ENCODE measurements around the gene ATP4B.

The ATP4B gene

DNA sequence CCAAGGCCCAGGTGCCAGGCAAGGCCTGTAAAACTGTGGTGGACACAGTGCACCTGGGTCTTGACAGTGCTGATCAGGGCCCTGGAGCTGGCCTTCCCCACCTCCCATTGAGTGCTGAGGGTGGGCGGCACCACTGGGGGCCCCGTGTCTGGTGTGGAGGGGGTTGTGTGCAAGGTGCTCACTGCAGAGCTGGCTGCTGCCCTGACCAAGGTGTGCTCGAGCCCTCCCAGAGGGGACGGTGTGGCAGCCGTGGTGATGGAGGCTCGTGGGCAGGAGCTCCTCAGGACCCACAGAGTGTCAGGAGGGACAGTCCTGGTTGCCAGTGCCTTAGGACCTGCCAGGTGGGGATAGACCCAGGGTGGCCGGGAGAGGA, 23.0 kb downstream of the ATP4B start:
- H3K36me3 ChIP-seq (replicated peaks; ENCODE audit: insufficient read depth, low read length), result peaks cover 37% of the 10 kb centered on the region
- H2AFZ ChIP-seq (ENCODE audit: low read length), result no peak overlapping the region
- no peaks in the 10 kb centered on the region for H3F3A ChIP-seq (ENCODE audit: insufficient read depth, low read length)
- H3K79me2 ChIP-seq (ENCODE audit: low read length), result peaks cover 41% of the 10 kb centered on the region
- TF ChIP-seq EZH2phosphoT487 (IDR thresholded peaks at IDR 0.05; ENCODE audit: low read length), result no peak
- TF ChIP-seq, protein P1, sequence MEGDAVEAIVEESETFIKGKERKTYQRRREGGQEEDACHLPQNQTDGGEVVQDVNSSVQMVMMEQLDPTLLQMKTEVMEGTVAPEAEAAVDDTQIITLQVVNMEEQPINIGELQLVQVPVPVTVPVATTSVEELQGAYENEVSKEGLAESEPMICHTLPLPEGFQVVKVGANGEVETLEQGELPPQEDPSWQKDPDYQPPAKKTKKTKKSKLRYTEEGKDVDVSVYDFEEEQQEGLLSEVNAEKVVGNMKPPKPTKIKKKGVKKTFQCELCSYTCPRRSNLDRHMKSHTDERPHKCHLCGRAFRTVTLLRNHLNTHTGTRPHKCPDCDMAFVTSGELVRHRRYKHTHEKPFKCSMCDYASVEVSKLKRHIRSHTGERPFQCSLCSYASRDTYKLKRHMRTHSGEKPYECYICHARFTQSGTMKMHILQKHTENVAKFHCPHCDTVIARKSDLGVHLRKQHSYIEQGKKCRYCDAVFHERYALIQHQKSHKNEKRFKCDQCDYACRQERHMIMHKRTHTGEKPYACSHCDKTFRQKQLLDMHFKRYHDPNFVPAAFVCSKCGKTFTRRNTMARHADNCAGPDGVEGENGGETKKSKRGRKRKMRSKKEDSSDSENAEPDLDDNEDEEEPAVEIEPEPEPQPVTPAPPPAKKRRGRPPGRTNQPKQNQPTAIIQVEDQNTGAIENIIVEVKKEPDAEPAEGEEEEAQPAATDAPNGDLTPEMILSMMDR (IDR thresholded peaks at IDR 0.05; ENCODE audit: low read length), result no peak
- no peak for TF ChIP-seq EZH2 (optimal IDR thresholded peaks at IDR 0.05; ENCODE audit: low read depth, low read length)
- no peaks in the 10 kb centered on the region for H3K4me1 ChIP-seq (ENCODE audit: low read length)
- H3K4me3 ChIP-seq (ENCODE audit: low read length), result no peak overlapping the region
- no peak overlapping the region for H3K9ac ChIP-seq (ENCODE audit: low read length)
- no peaks in the 10 kb centered on the region for H3K9me3 ChIP-seq (replicated peaks; ENCODE audit: insufficient read depth, low read length)
- no peaks in the 10 kb centered on the region for H3K9me2 ChIP-seq (replicated peaks; ENCODE audit: insufficient read depth, low read length)
- H4K20me1 ChIP-seq (ENCODE audit: insufficient read depth, low read length), result no peaks in the 10 kb centered on the region; the same call in 1 of the 2 replicates
- no peak overlapping the region for H3K27ac ChIP-seq (ENCODE audit: low read length)
- no peaks in the 10 kb centered on the region for H3K27me3 ChIP-seq (replicated peaks; ENCODE audit: insufficient read depth, low read length)
- no peak overlapping the region for H3K4me2 ChIP-seq (ENCODE audit: low read depth, low read length)
- no peak for DNase-seq

DNA sequence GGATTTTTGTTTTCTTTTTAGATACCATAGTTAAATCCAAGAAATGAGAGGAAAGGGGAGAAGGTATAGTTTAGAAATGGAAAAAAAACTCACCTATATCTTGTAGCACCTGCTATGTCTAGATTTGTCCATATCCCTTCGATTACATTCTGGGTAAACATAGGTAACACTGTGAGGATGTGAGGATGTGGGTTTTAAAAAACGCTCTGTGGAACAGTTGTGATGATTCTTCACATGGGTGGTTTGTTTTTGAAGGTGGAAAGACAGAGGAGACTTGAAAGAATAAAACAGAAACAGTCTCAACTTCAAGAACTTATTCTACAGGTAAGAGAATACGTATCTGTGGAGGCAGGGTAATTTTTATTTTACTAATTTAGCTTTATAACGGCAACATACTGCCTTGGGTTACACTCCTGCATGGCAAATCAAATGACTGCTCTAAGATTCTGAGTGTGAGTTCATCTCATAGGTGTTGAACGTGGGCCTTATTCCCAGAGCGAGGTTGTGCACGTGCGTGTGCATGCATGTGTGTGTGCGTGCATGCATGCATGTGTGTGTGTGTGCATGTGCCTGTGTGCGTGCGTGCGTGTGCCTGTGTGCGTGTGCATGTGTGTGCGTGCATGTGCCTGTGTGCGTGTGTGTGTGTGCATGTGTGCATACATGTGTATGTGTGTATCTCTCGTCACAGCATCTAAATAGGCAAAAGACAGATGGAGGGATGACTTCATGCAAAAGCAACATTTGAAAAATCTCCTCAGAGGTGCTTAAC, 23.5 kb downstream of the ATP4B start:
- Histone ChIP-seq H3K27ac (ENCODE audit: low read length) (no peak overlapping the region), H3K27me3 (replicated peaks; ENCODE audit: insufficient read depth, low read length) (no peaks in the 10 kb centered on the region), H3K9ac (ENCODE audit: low read length) (no peak overlapping the region), H3K36me3 (replicated peaks; ENCODE audit: insufficient read depth, low read length) (peaks cover 39% of the 10 kb centered on the region), H4K20me1 (ENCODE audit: insufficient read depth, low read length) (peaks cover 3% of the 10 kb centered on the region; the same call in 1 of the 2 replicates), H3K4me3 (ENCODE audit: low read length) (no peak overlapping the region), H3F3A (ENCODE audit: insufficient read depth, low read length) (no peaks in the 10 kb centered on the region), H3K9me2 (replicated peaks; ENCODE audit: insufficient read depth, low read length) (no peaks in the 10 kb centered on the region), H3K9me3 (replicated peaks; ENCODE audit: insufficient read depth, low read length) (no peaks in the 10 kb centered on the region), H3K79me2 (ENCODE audit: low read length) (peaks cover 46% of the 10 kb centered on the region), H3K4me2 (ENCODE audit: low read depth, low read length) (no peak overlapping the region), H2AFZ (ENCODE audit: low read length) (no peak overlapping the region), H3K4me1 (ENCODE audit: low read length) (no peaks in the 10 kb centered on the region)
- TF ChIP-seq, protein P1 (IDR thresholded peaks at IDR 0.05; ENCODE audit: low read length), result no peak
- TF ChIP-seq EZH2phosphoT487 (IDR thresholded peaks at IDR 0.05; ENCODE audit: low read length) (no peak), EZH2 (optimal IDR thresholded peaks at IDR 0.05; ENCODE audit: low read depth, low read length) (no peak)
- no peak for DNase-seq

DNA sequence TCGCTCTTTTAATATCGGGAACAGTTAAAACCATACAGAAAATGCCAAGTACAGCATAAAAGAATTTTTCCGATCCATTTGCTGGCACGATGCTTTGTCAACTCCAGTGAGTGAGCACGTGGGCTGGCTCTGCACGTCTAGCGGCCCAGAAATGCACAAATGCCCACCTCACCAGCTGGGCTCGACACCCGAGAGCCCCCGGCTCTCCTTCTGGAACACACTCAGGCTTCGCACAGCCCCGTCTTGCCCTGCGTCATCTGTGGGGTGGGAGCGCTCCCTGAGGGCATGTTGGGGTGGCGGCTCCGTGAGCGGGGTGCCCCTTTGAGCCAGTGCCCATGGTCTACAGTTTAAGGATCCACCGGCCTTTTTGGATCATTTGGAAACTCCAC, 24.5 kb downstream of the ATP4B start:
- Histone ChIP-seq H3K9ac (ENCODE audit: low read length) (no peak overlapping the region), H3K79me2 (ENCODE audit: low read length) (peaks cover 56% of the 10 kb centered on the region), H3K9me3 (replicated peaks; ENCODE audit: insufficient read depth, low read length) (no peaks in the 10 kb centered on the region), H3K36me3 (replicated peaks; ENCODE audit: insufficient read depth, low read length) (peaks cover 42% of the 10 kb centered on the region), H3K4me2 (ENCODE audit: low read depth, low read length) (no peak overlapping the region), H3K4me3 (ENCODE audit: low read length) (no peak overlapping the region), H3F3A (ENCODE audit: insufficient read depth, low read length) (no peaks in the 10 kb centered on the region), H2AFZ (ENCODE audit: low read length) (no peak overlapping the region), H3K9me2 (replicated peaks; ENCODE audit: insufficient read depth, low read length) (no peaks in the 10 kb centered on the region), H3K27ac (ENCODE audit: low read length) (no peak overlapping the region), H3K4me1 (ENCODE audit: low read length) (no peaks in the 10 kb centered on the region), H3K27me3 (replicated peaks; ENCODE audit: insufficient read depth, low read length) (no peaks in the 10 kb centered on the region), H4K20me1 (ENCODE audit: insufficient read depth, low read length) (peaks cover 10% of the 10 kb centered on the region)
- no peak for DNase-seq
- TF ChIP-seq EZH2 (optimal IDR thresholded peaks at IDR 0.05; ENCODE audit: low read depth, low read length) (no peak), EZH2phosphoT487 (IDR thresholded peaks at IDR 0.05; ENCODE audit: low read length) (no peak)
- TF ChIP-seq, protein P1 (IDR thresholded peaks at IDR 0.05; ENCODE audit: low read length), result no peak

Data from MM.1S (cell line).